Ishikawa (cell line): ENCODE measurements around the gene ROR1.

Experiments used
- CEBPB ChIP-seq: IDR thresholded peaks from 2 replicates; pipeline ENCODE4 v1.6.1; 2012
- CREB1 ChIP-seq: IDR thresholded peaks from 2 replicates; pipeline ENCODE4 v1.6.1; 2012; ENCODE audit warnings: low read depth
- EGR1 ChIP-seq: IDR thresholded peaks from 2 replicates; pipeline ENCODE4 v1.6.1; 2012
- EP300 ChIP-seq: IDR thresholded peaks from 2 replicates; pipeline ENCODE4 v1.6.1; 2012; ENCODE audit warnings: borderline replicate concordance
- FOXM1 ChIP-seq: IDR thresholded peaks from 2 replicates; pipeline ENCODE4 v1.6.1; 2012; ENCODE audit warnings: low read depth, borderline replicate concordance
- MAX ChIP-seq: IDR thresholded peaks from 2 replicates; pipeline ENCODE4 v1.6.1; 2012
- NFIC ChIP-seq: IDR thresholded peaks from 2 replicates; pipeline ENCODE4 v1.6.1; 2012
- RAD21 ChIP-seq: IDR thresholded peaks from 2 replicates; pipeline ENCODE4 v1.6.1; 2012; ENCODE audit warnings: low read depth
- REST ChIP-seq: IDR thresholded peaks from 2 replicates; pipeline ENCODE4 v1.6.1; 2012; ENCODE audit warnings: low read depth, mild to moderate bottlenecking
- TAF1 ChIP-seq: IDR thresholded peaks from 2 replicates; pipeline ENCODE4 v1.6.1; 2012; ENCODE audit warnings: low read depth, mild to moderate bottlenecking
- TCF12 ChIP-seq: IDR thresholded peaks from 2 replicates; pipeline ENCODE4 v1.6.1; 2012; ENCODE audit warnings: low read depth
- TEAD4 ChIP-seq: IDR thresholded peaks from 2 replicates; pipeline ENCODE4 v1.6.1; 2012
- USF1 ChIP-seq: IDR thresholded peaks from 2 replicates; pipeline ENCODE4 v1.6.1; 2012
- YY1 ChIP-seq: IDR thresholded peaks from 2 replicates; pipeline ENCODE4 v1.6.1; 2012; ENCODE audit warnings: low read depth
- ZBTB7A ChIP-seq: IDR thresholded peaks from 2 replicates; pipeline ENCODE4 v1.6.1; 2012; ENCODE audit warnings: low read depth

ROR1 gene

GRCh38 chr1:63827411-63828321, 53.8 kb downstream of the ROR1 start:
- TF ChIP-seq TEAD4 (no peak), TCF12 (no peak), REST (no peak), EGR1 (no peak), CEBPB (no peak), RAD21 (no peak), CREB1 (no peak), EP300 (no peak), FOXM1 (no peak), YY1 (no peak), USF1 (no peak), TAF1 (no peak), MAX (no peak), ZBTB7A (no peak), NFIC (no peak)

- TF ChIP-seq USF1 (no peak), YY1 (no peak), TAF1 (no peak), FOXM1 (no peak), TEAD4 (no peak), EGR1 (no peak), REST (no peak), ZBTB7A (no peak), NFIC (no peak), MAX (no peak), RAD21 (no peak), CEBPB (no peak), TCF12 (no peak), EP300 (no peak), CREB1 (no peak)
Measured at GRCh38 chr1:63828322-63829044, 54.7 kb downstream of the ROR1 start.

GRCh38 chr1:63829349-63830327, 55.8 kb downstream of the ROR1 start:
- TF ChIP-seq EP300 (no peak), TCF12 (no peak), FOXM1 (no peak), CREB1 (no peak), MAX (no peak), TEAD4 (no peak), USF1 (no peak), EGR1 (no peak), RAD21 (no peak), REST (no peak), YY1 (no peak), CEBPB (no peak), ZBTB7A (no peak), NFIC (no peak)
